Muscle layer of colon (tissue), 2 donors: ENCODE measurements around the gene MYH11.

Source experiments
- H3K27ac ChIP-seq: one replicate; pipeline ENCODE4 v1.7.0; 2013; ENCODE audit warnings: low read depth, mild to moderate bottlenecking, low read length, moderate library complexity
- H3K27me3 ChIP-seq, 2 donors: one replicate each; pipeline ENCODE4 v1.7.0; 2013; ENCODE audit warnings: low read length in 2 of 2, mild to moderate bottlenecking in 2 of 2; ENCODE audit not compliant: insufficient read depth in 2 of 2, control insufficient read depth in 1 of 2
- H3K36me3 ChIP-seq: one replicate; pipeline ENCODE4 v1.7.0; 2013; ENCODE audit warnings: mild to moderate bottlenecking, low read length; ENCODE audit not compliant: insufficient read depth
- H3K4me1 ChIP-seq: one replicate; pipeline ENCODE4 v1.7.0; 2013; ENCODE audit warnings: mild to moderate bottlenecking, low read length; ENCODE audit not compliant: insufficient read depth
- H3K4me3 ChIP-seq, 2 donors: one replicate each; pipeline ENCODE4 v1.7.0; 2013; ENCODE audit warnings: low read length in 2 of 2, low read depth in 1 of 2, mild to moderate bottlenecking in 1 of 2, moderate library complexity in 1 of 2
- H3K9ac ChIP-seq: one replicate; pipeline ENCODE4 v1.7.0; 2013; ENCODE audit warnings: low read length
- H3K9me3 ChIP-seq: one replicate; pipeline ENCODE4 v1.7.0; 2013; ENCODE audit warnings: mild to moderate bottlenecking, low read length
- donor health status: abdominal sarcoma.
- donor health status: Adenocarcinoma of cecum.

MYH11 gene

DNA sequence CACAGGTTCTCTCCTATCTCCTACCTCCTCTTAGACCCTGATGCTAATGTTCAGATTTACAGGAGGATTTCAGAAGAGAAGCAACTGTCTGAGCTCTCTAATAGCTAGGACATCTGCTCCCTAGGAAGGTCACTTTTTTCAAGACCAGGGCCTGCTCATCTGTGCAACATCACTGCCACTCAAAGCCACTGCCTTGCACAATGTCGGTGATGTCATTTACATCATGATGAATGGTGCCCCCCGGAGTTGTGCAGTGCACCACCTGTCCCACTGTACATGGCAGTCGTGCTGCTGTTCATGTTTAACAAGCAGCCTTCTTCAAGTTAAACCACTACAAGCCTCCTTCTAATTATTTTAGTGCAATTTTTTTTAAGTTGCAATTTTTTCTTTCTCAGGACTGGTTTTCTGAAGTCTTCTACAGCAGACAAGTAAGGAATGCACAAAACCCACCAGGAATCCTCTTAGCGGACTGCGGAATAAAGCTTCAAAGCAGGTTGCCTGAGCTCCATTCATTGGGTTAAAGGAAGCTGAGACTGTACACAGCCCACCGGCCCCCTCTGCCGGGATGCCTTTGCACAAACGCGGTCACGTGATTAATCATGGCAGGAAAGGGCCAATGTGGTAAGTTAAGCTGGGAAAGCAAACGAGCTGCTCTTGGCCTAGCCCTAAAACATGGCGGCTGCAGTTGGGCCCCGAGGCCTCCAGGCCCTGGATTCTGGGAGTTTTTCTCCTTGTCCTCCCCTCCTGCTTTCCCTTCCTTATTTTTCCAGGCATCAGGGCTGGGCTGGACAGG is 74.1 kb downstream of the MYH11 start:
- Histone ChIP-seq H3K27me3 (no peaks in the 10 kb centered on the region), H3K9me3 (no peaks in the 10 kb centered on the region), H3K27ac (peak overlapping the region; percentile 50), H3K9ac (no peak overlapping the region), H3K4me1 (peaks cover 86% of the 10 kb centered on the region), H3K36me3 (peaks cover 96% of the 10 kb centered on the region), H3K4me3 (no peak overlapping the region)

DNA sequence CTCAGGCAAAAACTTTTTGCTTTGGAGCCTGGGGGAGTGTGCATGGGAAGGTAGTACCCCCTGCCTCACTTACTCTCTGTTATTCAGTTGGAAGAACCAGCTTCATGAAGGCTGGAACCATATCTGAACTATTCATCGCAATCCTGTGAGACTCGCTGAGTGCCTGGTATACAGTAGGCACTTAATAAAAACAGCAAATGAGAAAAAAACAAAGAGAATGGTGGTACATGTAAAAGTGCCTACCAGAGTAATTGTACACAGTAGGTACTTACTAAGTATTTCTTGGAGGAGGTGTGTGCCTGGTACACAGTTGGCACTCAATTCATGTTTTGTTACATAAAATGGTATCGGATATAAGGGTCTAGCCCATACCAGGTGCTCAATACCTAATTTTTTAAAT is 75.2 kb downstream of the MYH11 start:
- Histone ChIP-seq H3K36me3 (peaks cover 98% of the 10 kb centered on the region), H3K9me3 (no peaks in the 10 kb centered on the region), H3K27me3 (no peaks in the 10 kb centered on the region), H3K4me1 (peaks cover 83% of the 10 kb centered on the region), H3K4me3 (no peak overlapping the region), H3K9ac (no peak overlapping the region), H3K27ac (peak overlapping the region; percentile 24)

DNA sequence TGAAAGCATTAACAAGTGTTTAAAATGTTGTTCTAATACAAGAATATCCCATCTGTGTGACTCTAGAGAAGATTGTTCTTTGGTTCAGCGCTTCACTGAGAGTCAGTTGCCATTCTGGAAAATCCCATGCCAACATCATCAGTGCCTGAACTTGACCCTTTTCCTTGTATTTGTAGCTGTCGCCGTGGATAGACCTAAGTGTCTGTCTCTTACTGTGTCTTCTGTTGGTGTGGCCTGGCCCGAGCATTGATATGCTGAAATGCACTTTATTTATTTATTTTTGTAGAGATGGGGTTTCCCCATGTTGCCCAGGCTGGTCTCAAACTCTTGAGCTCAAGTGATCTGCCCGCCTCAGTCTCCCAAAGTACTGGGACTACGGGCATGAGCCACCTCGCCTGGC is 76.0 kb downstream of the MYH11 start:
- no peak overlapping the region for H3K4me3 ChIP-seq
- peaks cover 98% of the 10 kb centered on the region for H3K36me3 ChIP-seq
- no peaks in the 10 kb centered on the region for H3K27me3 ChIP-seq
- no peak overlapping the region for H3K27ac ChIP-seq
- no peaks in the 10 kb centered on the region for H3K9me3 ChIP-seq
- H3K9ac ChIP-seq: no peak overlapping the region
- H3K4me1 ChIP-seq: peaks cover 83% of the 10 kb centered on the region

DNA sequence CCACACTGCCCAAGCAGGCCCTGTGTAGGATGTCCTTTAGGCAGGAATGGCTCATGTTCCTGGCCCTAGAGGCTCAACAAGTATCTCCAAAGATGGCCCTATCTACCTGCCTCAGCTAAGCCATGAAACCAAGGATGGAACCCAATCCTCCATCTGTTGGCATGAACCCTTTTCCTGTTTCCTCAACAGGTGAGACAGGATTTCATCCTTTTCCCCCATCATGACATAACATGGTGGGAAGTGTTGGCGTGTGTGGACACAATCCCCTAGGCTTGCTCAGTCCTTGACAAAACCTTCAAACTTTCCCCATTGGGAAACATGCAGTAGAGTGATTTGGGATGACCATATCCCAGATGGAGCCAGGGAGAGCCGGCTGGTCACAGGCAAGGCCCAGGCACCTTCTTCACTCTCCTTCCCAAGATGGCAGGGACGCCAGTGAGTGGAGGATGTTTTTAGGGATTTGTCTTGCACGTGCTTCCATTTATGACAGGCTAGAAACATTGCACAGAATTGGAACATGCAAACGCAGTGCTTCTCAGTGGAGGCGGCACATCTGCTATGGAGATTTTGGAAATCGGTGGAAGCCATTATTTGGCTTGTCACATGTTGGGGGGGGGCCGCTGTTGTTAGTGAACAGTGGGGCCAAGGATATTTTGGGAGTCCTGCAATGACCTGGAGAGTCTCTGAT is 77.0 kb downstream of the MYH11 start:
- Histone ChIP-seq H3K27ac (peak overlapping the region; percentile 42), H3K4me1 (peaks cover 79% of the 10 kb centered on the region)

DNA sequence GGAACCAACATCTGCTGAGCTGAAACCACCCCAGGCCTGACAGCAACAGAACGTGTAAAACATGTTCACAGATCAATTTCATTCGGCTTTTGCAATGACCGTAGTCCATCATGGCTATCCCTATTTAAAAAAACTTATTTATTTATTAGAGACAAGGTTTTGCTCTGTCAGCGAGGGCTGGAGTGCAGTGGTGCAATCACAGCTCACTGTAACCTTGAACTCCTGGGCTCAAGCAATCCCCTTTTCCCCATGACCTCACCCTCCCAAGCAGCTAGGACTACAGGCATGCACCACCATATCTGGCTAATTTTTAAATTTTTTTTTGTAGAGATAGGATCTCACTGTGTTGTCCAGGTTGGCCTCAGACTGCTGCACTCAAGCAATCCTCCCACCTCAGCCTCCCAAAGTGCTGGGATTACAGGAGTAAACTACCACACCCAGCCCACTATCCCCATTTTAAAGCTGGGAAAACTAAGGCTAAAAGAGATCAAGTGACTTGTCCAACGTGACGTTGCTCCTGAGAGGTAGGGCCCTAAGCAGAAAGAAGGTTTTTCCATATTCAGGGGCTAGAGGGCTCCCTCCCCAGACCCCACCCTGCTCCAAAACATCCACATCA is 77.7 kb downstream of the MYH11 start:
- no peaks in the 10 kb centered on the region for H3K9me3 ChIP-seq
- peaks cover 76% of the 10 kb centered on the region for H3K4me1 ChIP-seq
- H3K4me3 ChIP-seq: no peak overlapping the region
- H3K36me3 ChIP-seq: peaks cover 95% of the 10 kb centered on the region
- H3K27ac ChIP-seq: peak overlapping the region; percentile 42
- H3K27me3 ChIP-seq: no peaks in the 10 kb centered on the region
- no peak overlapping the region for H3K9ac ChIP-seq

More for the DNA sequence above, 77.0 kb downstream of the MYH11 start:
- H3K4me3 ChIP-seq: no peak overlapping the region
- H3K27me3 ChIP-seq: no peaks in the 10 kb centered on the region
- H3K36me3 ChIP-seq: peaks cover 97% of the 10 kb centered on the region
- no peaks in the 10 kb centered on the region for H3K9me3 ChIP-seq
- H3K9ac ChIP-seq: no peak overlapping the region

DNA sequence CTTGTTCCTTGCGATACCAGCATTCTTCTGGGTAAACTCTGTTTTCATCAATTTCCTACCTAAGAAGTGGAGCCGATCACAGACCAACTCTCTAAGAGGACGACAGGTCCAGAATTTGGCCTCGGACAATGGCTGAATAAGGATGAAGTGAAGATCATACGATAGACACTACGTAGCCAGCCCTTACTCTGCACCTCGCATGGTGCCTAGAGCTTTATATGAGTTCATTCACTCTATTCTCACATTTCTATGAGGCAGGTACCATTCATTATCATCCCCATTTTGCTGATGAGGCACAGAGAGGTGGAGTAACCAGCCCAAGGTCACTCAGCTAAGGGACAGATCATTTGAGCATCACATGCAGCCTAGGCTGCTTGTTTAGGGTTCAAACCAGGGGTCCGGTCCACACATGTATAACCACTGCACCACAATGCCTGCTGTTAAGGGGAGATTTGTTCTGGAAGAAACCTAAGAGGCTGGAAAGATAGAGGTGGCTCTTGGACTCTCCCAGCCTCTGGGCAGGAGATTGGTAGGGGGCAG is 78.6 kb downstream of the MYH11 start:
- Histone ChIP-seq H3K4me3 (no peak overlapping the region), H3K36me3 (peaks cover 94% of the 10 kb centered on the region), H3K4me1 (peaks cover 77% of the 10 kb centered on the region), H3K9ac (no peak overlapping the region), H3K27me3 (no peaks in the 10 kb centered on the region), H3K9me3 (no peaks in the 10 kb centered on the region), H3K27ac (peak overlapping the region; percentile 14)

DNA sequence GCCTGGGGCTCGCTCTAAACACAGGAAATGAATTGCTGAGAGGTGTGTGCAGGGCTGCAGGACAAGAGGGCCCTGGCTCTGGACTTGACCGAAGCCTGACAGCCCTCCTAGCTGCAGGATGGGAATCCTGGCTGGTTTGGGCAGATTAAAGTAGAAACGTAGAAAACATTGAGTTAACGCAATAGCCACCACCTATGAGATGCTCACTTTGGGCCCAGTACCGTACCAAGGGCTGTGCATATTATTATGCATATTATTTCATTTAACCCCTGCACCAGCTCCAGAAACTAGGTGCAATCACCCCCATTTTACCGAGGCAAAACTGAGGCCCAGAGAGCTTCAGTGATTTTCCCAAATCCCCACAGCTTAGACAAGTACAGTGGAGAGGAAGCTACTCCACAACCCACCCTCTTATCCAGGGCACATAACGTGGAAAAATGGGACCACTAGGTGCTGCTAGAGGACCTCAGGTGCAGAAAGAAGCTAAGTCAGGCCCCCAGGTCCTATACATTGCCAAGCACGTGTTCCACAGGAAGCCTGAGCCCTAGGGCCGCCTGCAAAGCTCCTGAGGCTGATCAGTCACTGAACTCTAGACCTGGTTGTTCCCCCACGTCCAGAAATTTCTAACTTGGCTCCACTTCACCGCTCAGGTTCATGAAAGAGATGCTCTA is 79.2 kb downstream of the MYH11 start:
- no peaks in the 10 kb centered on the region for H3K9me3 ChIP-seq
- no peak overlapping the region for H3K27ac ChIP-seq
- peaks cover 92% of the 10 kb centered on the region for H3K36me3 ChIP-seq
- peaks cover 72% of the 10 kb centered on the region for H3K4me1 ChIP-seq
- H3K9ac ChIP-seq: no peak overlapping the region
- no peak overlapping the region for H3K4me3 ChIP-seq
- no peaks in the 10 kb centered on the region for H3K27me3 ChIP-seq

DNA sequence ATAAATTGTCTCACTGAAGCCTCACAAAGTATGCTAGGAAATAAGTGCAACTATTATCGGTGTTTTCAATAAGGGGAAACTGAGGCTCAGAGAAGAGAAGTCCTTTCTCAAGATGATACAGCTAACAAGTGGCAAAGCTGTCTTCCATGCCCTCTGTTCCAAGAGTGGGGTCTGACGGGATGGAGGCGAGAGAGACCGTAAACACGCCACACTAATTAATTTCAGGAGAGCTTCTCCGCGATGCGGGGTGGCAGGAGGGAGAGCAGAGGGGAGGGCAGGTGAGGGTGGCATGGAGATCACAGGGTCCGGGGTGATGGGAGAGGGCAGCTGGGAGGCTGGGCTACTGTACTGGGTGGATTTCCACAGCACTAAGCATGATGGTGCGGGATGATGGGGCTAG is 80.3 kb downstream of the MYH11 start:
- no peaks in the 10 kb centered on the region for H3K9me3 ChIP-seq
- H3K4me3 ChIP-seq: no peak overlapping the region
- no peak overlapping the region for H3K9ac ChIP-seq
- H3K27ac ChIP-seq: peak overlapping the region; percentile 10
- no peaks in the 10 kb centered on the region for H3K27me3 ChIP-seq
- H3K4me1 ChIP-seq: peaks cover 68% of the 10 kb centered on the region
- peaks cover 93% of the 10 kb centered on the region for H3K36me3 ChIP-seq

DNA sequence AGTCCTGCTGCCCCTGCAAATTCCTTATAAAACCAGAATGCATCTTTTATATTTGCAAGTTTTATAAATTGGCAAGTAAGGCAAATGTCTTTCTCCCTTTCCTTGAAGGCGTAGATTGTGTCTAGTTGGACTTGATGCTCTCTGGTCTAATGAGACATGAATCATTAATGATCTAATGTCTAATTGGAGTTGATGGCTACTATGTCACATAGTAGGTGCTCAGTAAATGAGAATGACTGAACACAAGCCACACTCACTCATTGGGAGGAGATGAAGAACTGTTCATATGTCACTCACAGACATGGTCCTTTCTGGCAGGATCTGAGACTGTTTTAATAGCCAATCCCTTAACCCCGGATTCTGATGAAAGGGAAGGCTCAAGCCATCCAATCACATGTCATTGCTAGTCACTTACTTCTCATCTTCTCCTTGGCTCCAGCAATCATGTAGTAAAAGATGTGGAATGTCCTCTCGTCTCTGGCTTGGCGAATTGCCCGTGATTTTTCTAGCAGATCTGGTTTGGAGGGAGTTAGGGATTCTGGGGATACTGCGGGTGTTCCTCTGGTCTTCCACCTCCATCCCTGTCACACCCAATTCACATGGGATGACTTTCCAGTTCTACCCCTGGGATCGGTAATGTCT is 81.0 kb downstream of the MYH11 start:
- H3K9me3 ChIP-seq: no peaks in the 10 kb centered on the region
- H3K4me3 ChIP-seq: no peak overlapping the region
- H3K36me3 ChIP-seq: peaks cover 93% of the 10 kb centered on the region
- peak overlapping the region; percentile 10 for H3K27ac ChIP-seq
- no peaks in the 10 kb centered on the region for H3K27me3 ChIP-seq
- peaks cover 66% of the 10 kb centered on the region for H3K4me1 ChIP-seq
- no peak overlapping the region for H3K9ac ChIP-seq

DNA sequence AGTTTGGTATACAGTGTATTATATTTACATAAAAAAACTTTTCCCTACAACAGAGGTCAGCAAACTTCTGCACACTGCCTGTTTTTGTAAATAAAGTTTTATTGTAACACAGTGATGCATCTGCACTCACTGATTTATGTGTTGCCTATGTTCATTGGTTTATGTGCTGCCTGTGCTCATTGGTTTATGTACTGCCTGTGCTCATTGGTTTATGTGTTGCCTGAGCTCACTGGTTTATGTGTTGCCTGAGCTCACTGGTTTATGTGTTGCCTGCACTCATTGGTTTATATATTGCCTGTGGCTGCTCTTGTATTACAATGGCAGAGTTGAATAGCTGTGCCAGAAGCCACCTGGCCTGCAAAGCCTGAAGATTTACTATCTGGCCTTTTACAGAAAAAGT is 81.6 kb downstream of the MYH11 start:
- Histone ChIP-seq H3K9ac (no peak overlapping the region), H3K4me1 (peaks cover 65% of the 10 kb centered on the region), H3K27ac (no peak overlapping the region), H3K36me3 (peaks cover 93% of the 10 kb centered on the region), H3K27me3 (no peaks in the 10 kb centered on the region), H3K4me3 (no peak overlapping the region), H3K9me3 (no peaks in the 10 kb centered on the region)

DNA sequence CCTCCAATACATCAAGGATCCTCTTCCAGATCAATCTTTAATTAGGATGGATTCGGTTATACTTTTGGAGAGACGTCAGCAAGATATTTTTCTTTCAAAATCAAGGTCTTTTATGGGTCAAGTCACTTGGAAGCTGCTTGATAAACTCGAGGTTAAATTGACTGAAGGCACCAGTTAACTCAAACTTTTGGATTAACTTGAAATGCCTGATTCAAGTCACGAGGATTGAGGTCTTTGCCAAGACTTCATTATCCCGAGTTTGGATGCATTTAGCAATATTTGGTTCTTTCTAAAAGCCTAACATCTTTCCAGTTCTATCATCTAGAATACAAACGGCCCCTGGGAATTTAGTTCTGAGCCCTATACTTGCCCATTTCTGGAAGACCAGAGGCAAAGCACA is 82.9 kb downstream of the MYH11 start:
- H3K4me3 ChIP-seq: no peak overlapping the region
- H3K27me3 ChIP-seq: no peaks in the 10 kb centered on the region
- no peak overlapping the region for H3K9ac ChIP-seq
- H3K27ac ChIP-seq: peak overlapping the region; percentile 38
- peaks cover 55% of the 10 kb centered on the region for H3K4me1 ChIP-seq
- H3K9me3 ChIP-seq: no peaks in the 10 kb centered on the region
- H3K36me3 ChIP-seq: peaks cover 90% of the 10 kb centered on the region
